ENCODE results near the gene NFATC2. TPM values are rescaled to one million over a fixed set of nuclear protein-coding genes. Genes with fewer than 3 reads are reported as not detected.

NFATC2 gene
- total and polyA plus RNA-seq, 2 of the 4 experiments (the other 2 are of a cell fraction) = 0.18 to 0.38 TPM

GRCh38 chr20:51535075-51535386, 7.5 kb downstream of the NFATC2 start:
- H3K9me1 ChIP-seq (ENCODE audit: insufficient read depth, low read length) = peaks cover 17% of the 10 kb centered on the region
- peak overlapping the region; percentile 44 for H2BK120ac ChIP-seq (ENCODE audit: low read depth, low read length)
- intact Hi-C loops (cut with micrococcal nuclease) = no loop called here
- no peak overlapping the region for H4K5ac ChIP-seq (ENCODE audit: low read depth, low read length)
- POLR2A ChIA-PET (ENCODE audit: unreplicated experiment) = no interaction called here
- H4K91ac ChIP-seq (ENCODE audit: insufficient read depth, low read depth, low read length) = no peak overlapping the region
- peaks cover 3% of the 10 kb centered on the region; the same call in 1 of the 2 replicates for H4K20me1 ChIP-seq (ENCODE audit: insufficient read depth, low read length)
- CTCF ChIA-PET = no interaction called here
- TF ChIP-seq POLR2A (IDR thresholded peaks at IDR 0.05; ENCODE audit: low read depth, low read length) (no peak), MXI1 (IDR thresholded peaks at IDR 0.05; ENCODE audit: borderline replicate concordance, low read depth, low read length) (no peak), MAZ (IDR thresholded peaks at IDR 0.05; ENCODE audit: borderline replicate concordance, low read depth, low read length) (no peak), RCOR1 (IDR thresholded peaks at IDR 0.05; ENCODE audit: insufficient replicate concordance, low read length) (no peak), CHD1 (IDR thresholded peaks at IDR 0.05; ENCODE audit: low read depth, low read length) (no peak), FOS (IDR thresholded peaks at IDR 0.05; ENCODE audit: low read depth, low read length) (no peak)
- no peak overlapping the region for H3K4me3 ChIP-seq (ENCODE audit: insufficient read depth, low read depth, low read length)
- ATAC-seq (ENCODE audit: low read depth) = no peak
- peak overlapping the region; percentile 68 for H2AK5ac ChIP-seq (ENCODE audit: low read depth, low read length)
- 0 out of 2 replicates have a peak overlapping the region, but pooled peaks have one; percentile 18 for H3K23ac ChIP-seq (ENCODE audit: low read depth, low read length)
- peaks cover 0 to 15% of the 10 kb centered on the region in 2 experiments; a peak in 1 of 4 replicates for H3K79me1 ChIP-seq (ENCODE audit: low read depth in 1 of 2, low read length in 2 of 2)
- peaks cover 14% of the 10 kb centered on the region for H3K4me1 ChIP-seq (ENCODE audit: control insufficient read depth, insufficient read depth, low read length)
- peak overlapping the region; percentile 60; the same call in 1 of the 3 replicates for H2BK15ac ChIP-seq (ENCODE audit: low read depth, low read length)
- H2BK5ac ChIP-seq (ENCODE audit: low read depth, low read length, poor library complexity, severe bottlenecking) = no peak overlapping the region
- in situ Hi-C loops (cut with MboI; ENCODE audit: low sequenced_read_pairs) = no loop called here
- H3K9ac ChIP-seq (ENCODE audit: low read depth, low read length) = no peak overlapping the region
- H3K18ac ChIP-seq (ENCODE audit: low read depth, low read length) = no peak overlapping the region
- no peak overlapping the region for H3K56ac ChIP-seq (ENCODE audit: extremely low read depth, insufficient read depth, low read length)
- H2AK9ac ChIP-seq (replicated peaks; ENCODE audit: low read depth, low read length, poor library complexity) = no peak overlapping the region
- no peak for DNase-seq
- peak overlapping the region in 1 of 2 experiments; percentile 5; a peak in 1 of 4 replicates for H4K8ac ChIP-seq (ENCODE audit: low read depth in 2 of 2, low read length in 2 of 2)
- dilution Hi-C loops (cut with HindIII; ENCODE audit: low sequenced_read_pairs, unreplicated experiment) = no loop called here
- H3K27ac ChIP-seq (ENCODE audit: insufficient read depth, low read length) = no peak overlapping the region
- 100% methylated on average over 1 of the region's 4 CpGs; no CpG with 5 or more reads in 1 of the 2 experiments for WGBS, 2 experiments (ENCODE audit: extremely low coverage in 2 of 2, insufficient read length in 1 of 2)
- peak overlapping the region; percentile 25 for H3K4ac ChIP-seq (ENCODE audit: low read depth, low read length)
- H2AFZ ChIP-seq (replicated peaks; ENCODE audit: low read length, poor library complexity) = no peak overlapping the region
- H3K14ac ChIP-seq (replicated peaks; ENCODE audit: low read depth, low read length) = peak overlapping the region; percentile 57
- no TSS peak for BruUV-seq (replicated peaks)
- H3K27me3 ChIP-seq (ENCODE audit: control insufficient read depth, insufficient read depth, low read length) = no peaks in the 10 kb centered on the region
- H3K36me3 ChIP-seq (ENCODE audit: control insufficient read depth, insufficient read depth, low read length) = no peaks in the 10 kb centered on the region
- H2BK20ac ChIP-seq (ENCODE audit: low read depth, low read length) = peak overlapping the region; percentile 56; the same call in 1 of the 2 replicates
- peaks cover 5% of the 10 kb centered on the region; the same call in 1 of the 2 replicates for H3K9me3 ChIP-seq (ENCODE audit: control insufficient read depth, insufficient read depth, low read length)
- no peak overlapping the region for H3K4me2 ChIP-seq (ENCODE audit: low read depth, low read length)

Measured in IMR-90 (cell line).